Measurements from ENCODE around the gene CELF6.

DNA sequence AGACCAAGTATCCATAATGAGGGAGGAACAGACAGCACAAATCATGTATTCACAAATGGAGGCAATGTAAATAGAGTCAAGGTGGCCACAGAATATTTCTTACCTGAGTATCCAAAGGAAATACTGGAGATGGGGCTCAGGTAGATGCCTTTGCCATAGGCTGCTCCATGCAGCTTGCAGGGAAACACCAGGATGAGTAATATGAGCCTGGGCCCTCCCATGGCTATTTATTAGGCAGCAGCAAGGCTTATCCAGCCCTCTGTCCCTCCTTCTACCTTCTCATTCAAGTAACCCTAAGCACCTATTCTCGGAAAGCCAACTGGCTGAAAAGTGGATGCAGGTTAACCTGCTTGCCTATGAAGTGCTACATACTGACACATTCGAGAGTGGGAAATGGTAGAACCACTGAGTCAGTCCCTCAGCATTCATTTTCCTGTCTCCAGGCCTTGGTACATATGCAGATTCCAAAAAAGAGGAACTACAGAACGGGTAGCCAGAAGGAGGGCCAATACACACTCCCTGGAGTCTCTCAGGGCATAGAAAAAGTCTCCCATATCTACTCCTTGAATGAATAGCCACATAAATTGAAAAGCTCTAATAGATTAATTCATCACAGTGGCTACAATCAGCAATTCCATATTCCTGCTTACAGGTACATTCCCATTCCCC lies 70.7 kb downstream of the CELF6 start:
- TF ChIP-seq, protein P1, sequence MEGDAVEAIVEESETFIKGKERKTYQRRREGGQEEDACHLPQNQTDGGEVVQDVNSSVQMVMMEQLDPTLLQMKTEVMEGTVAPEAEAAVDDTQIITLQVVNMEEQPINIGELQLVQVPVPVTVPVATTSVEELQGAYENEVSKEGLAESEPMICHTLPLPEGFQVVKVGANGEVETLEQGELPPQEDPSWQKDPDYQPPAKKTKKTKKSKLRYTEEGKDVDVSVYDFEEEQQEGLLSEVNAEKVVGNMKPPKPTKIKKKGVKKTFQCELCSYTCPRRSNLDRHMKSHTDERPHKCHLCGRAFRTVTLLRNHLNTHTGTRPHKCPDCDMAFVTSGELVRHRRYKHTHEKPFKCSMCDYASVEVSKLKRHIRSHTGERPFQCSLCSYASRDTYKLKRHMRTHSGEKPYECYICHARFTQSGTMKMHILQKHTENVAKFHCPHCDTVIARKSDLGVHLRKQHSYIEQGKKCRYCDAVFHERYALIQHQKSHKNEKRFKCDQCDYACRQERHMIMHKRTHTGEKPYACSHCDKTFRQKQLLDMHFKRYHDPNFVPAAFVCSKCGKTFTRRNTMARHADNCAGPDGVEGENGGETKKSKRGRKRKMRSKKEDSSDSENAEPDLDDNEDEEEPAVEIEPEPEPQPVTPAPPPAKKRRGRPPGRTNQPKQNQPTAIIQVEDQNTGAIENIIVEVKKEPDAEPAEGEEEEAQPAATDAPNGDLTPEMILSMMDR (IDR thresholded peaks at IDR 0.05 in 4 of 5, conservative IDR thresholded peaks at IDR 0.05 in 1 of 5): no peak
- no peak for TF ChIP-seq POLR2A (IDR thresholded peaks at IDR 0.05)

All from gastrocnemius medialis (tissue), 4 donors.